GM23248 (cell line): ENCODE results near the gene COL26A1.

ENCODE experiments used
- EZH2 ChIP-seq: fragments of 200-600 bp; sonication (generic); IDR thresholded peaks from 2 replicates; pipeline ENCODE4 v1.6.1; 2018; ENCODE audit warnings: antibody characterized with exemption, mild to moderate bottlenecking; ENCODE audit not compliant: insufficient read depth, poor library complexity, severe bottlenecking
- EZH2phosphoT487 ChIP-seq: fragments of 200-600 bp; sonication (generic); IDR thresholded peaks from 2 replicates; pipeline ENCODE4 v1.6.1; 2018; ENCODE audit warnings: antibody characterized with exemption, moderate library complexity, mild to moderate bottlenecking, low read depth; ENCODE audit not compliant: insufficient read depth

DNA sequence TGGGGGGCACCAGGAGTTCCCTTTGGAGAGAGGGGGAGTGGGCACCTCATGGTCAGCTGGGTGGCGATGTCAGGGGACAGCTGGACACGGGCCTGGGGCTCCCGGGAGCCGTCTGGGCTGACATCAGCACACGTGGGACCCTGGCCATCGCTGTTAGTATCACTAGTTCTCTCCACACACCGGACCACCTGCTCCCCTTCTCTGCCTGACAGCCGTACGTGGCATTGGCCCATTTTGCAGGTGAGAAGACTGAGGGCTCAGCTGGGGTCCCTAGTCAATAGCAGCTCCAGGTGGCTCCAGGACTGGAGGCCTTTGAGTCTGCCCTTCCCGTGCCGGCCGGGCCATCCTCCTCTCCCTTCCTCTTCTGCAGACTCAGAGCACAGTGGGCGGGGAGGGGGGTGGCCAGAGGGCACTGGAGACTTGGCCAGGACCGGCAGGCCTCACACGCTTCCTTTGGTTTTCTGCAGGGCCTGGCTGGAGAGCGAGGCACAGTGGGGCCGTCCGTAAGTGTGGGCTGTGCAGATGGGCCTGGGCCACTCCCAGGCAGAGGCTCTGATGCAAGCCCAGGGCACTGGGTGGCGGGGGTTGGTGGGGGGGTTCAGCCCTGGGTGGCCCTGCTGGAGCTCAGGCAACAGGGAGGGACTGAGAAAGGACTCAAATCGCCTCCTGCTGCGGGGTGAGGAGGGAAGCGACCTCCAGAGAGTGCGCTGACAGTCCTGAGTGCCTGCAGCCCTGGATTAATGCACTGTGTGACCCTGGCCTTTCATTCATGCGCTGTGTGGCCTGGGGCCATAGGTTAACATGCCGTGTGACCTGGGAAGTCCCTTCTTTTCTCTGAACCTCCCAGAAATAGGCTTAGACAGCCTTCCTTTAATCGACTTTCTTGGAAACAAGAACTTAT, 188.2 kb downstream of the COL26A1 start:
- no peak for TF ChIP-seq EZH2
- TF ChIP-seq EZH2phosphoT487, result no peak
